H1 (cell line): Measurements from ENCODE around the gene FSIP1. TPM values are rescaled to one million over a fixed set of nuclear protein-coding genes. Genes with fewer than 3 reads are reported as not detected.

ENCODE experiments used
- CTCF ChIA-PET: fragments of 300-600 bp; sonication (Branson Sonifier 250); formaldehyde crosslinking; loops from one replicate; lab custom pipeline; 2021; ENCODE audit not compliant: partially characterized antibody; lab: Charles Lee
- POLR2A ChIA-PET: fragments of 300-600 bp; sonication (Branson Sonifier 250); formaldehyde crosslinking; loops from one replicate; lab custom pipeline; 2021; ENCODE audit warnings: inconsistent platforms; ENCODE audit not compliant: partially characterized antibody; lab: Charles Lee
- DNase-seq, 2 experiments: peaks; one replicate each; pipeline versions ENCODE4 v3.0.0 to v3.0.0-alpha.2; 2010 to 2022; ENCODE audit warnings: low spot score in 2 of 2, low read depth in 1 of 2, mixed read lengths in 1 of 2
- FAIRE-seq: peaks from 2 replicates; lab custom pipeline; 2011; peaks lifted over from hg19 to GRCh38; lab: Jason Lieb, UNC
- H2AFZ ChIP-seq: 2 replicates; pipeline ENCODE4 v1.8.1; 2012; ENCODE audit warnings: low read length, inconsistent platforms
- H2AK5ac ChIP-seq: 2 replicates; pipeline ENCODE4 v1.6.1; 2013; ENCODE audit warnings: low read depth, low read length
- H2BK120ac ChIP-seq: replicated peaks from 2 replicates; pipeline ENCODE3; 2013; ENCODE audit warnings: low read depth, low read length, inconsistent platforms
- H2BK12ac ChIP-seq: 2 replicates; pipeline ENCODE4 v1.6.1; 2013; ENCODE audit warnings: low read depth, low read length
- H2BK15ac ChIP-seq: 2 replicates; pipeline ENCODE4 v1.6.1; 2013; ENCODE audit warnings: low read length
- H2BK20ac ChIP-seq: 2 replicates; pipeline ENCODE4 v1.6.1; 2013; ENCODE audit warnings: low read length
- H2BK5ac ChIP-seq: 2 replicates; pipeline ENCODE4 v1.6.1; 2013; ENCODE audit warnings: low read depth, low read length
- H3K14ac ChIP-seq: 2 replicates; pipeline ENCODE4 v1.6.1; 2013; ENCODE audit warnings: inconsistent platforms; ENCODE audit not compliant: insufficient read length
- H3K18ac ChIP-seq: 2 replicates; pipeline ENCODE4 v1.6.1; 2013; ENCODE audit warnings: low read length; ENCODE audit errors: extremely low read depth
- H3K23ac ChIP-seq: 2 replicates; pipeline ENCODE4 v1.6.1; 2013; ENCODE audit warnings: inconsistent platforms; ENCODE audit not compliant: insufficient read length
- H3K23me2 ChIP-seq: 2 replicates; pipeline ENCODE4 v1.6.1; 2013; ENCODE audit warnings: low read depth, low read length
- H3K27ac ChIP-seq: 2 replicates; pipeline ENCODE4 v1.6.1; 2011; ENCODE audit warnings: low read depth, low read length, inconsistent platforms
- H3K27me3 ChIP-seq, 4 experiments: replicated peaks in 1 of 4; 1 replicate in 1 of 4; 2 replicates in 3 of 4; pipeline versions ENCODE4 v1.6.1 to v1.8.1; 2011 to 2013; ENCODE audit warnings: low read length in 3 of 4, mild to moderate bottlenecking in 3 of 4, inconsistent platforms in 2 of 4, mixed read lengths in 2 of 4, moderate library complexity in 1 of 4; ENCODE audit not compliant: control insufficient read depth in 3 of 4, insufficient read depth in 3 of 4; ENCODE audit errors: extremely low read depth in 1 of 4
- H3K36me3 ChIP-seq, 4 experiments: 2 replicates each; pipeline versions ENCODE4 v1.6.1 to v1.8.1; 2011 to 2013; ENCODE audit warnings: mild to moderate bottlenecking in 4 of 4, low read length in 3 of 4, moderate library complexity in 2 of 4, control low read depth in 1 of 4, inconsistent platforms in 1 of 4; ENCODE audit not compliant: insufficient read depth in 4 of 4, control insufficient read depth in 2 of 4
- H3K4ac ChIP-seq: replicated peaks from 2 replicates; pipeline ENCODE3; 2013; ENCODE audit warnings: low read length, low read depth, mixed read lengths, inconsistent platforms; ENCODE audit not compliant: insufficient read length
- H3K4me1 ChIP-seq, 4 experiments: replicated peaks in 1 of 4; 1 replicate in 1 of 4; 2 replicates in 3 of 4; pipeline versions ENCODE4 v1.6.1 to v1.8.1; 2011 to 2013; ENCODE audit warnings: low read length in 3 of 4, inconsistent platforms in 2 of 4, mixed read lengths in 1 of 4; ENCODE audit not compliant: insufficient read depth in 4 of 4, control insufficient read depth in 3 of 4
- H3K4me2 ChIP-seq, 2 experiments: 2 replicates each; pipeline versions ENCODE4 v1.6.1 to v1.8.1; 2011 to 2013; ENCODE audit warnings: low read depth in 2 of 2, low read length in 2 of 2, control low read depth in 1 of 2, inconsistent platforms in 1 of 2, mild to moderate bottlenecking in 1 of 2; ENCODE audit not compliant: insufficient read depth in 1 of 2
- H3K4me3 ChIP-seq, 4 experiments: fragments of 200-600, 300-600 bp in 1 of 4; sonication (generic), shearing (Covaris generic), sonication (Bioruptor Twin) in 1 of 4; 2 replicates each; pipeline versions ENCODE4 v1.5.1 to v1.8.1; 2011 to 2016; ENCODE audit warnings: low read length in 4 of 4, low read depth in 3 of 4, control low read depth in 2 of 4, inconsistent platforms in 2 of 4, mild to moderate bottlenecking in 2 of 4, mixed read lengths in 1 of 4, moderate library complexity in 1 of 4; ENCODE audit not compliant: insufficient read depth in 2 of 4; ENCODE audit errors: extremely low read depth in 1 of 4
- H3K56ac ChIP-seq: replicated peaks from 2 replicates; pipeline ENCODE3; 2013; ENCODE audit warnings: low read depth, mild to moderate bottlenecking, mixed read lengths, low read length, inconsistent platforms; ENCODE audit not compliant: insufficient read length
- H3K79me1 ChIP-seq: 2 replicates; pipeline ENCODE4 v1.6.1; 2013; ENCODE audit warnings: low read depth, low read length, control low read depth
- H3K79me2 ChIP-seq, 2 experiments: 2 replicates each; pipeline versions ENCODE4 v1.6.1 to v1.8.1; 2012 to 2013; ENCODE audit warnings: low read length in 2 of 2, mild to moderate bottlenecking in 2 of 2, inconsistent platforms in 1 of 2; ENCODE audit not compliant: insufficient read depth in 2 of 2, control insufficient read depth in 1 of 2
- H3K9ac ChIP-seq, 4 experiments: replicated peaks in 1 of 4; 1 replicate in 1 of 4; 2 replicates in 3 of 4; pipeline versions ENCODE4 v1.6.1 to v1.8.1; 2011 to 2013; ENCODE audit warnings: low read depth in 3 of 4, low read length in 3 of 4, control low read depth in 2 of 4, mild to moderate bottlenecking in 2 of 4, moderate library complexity in 2 of 4, inconsistent platforms in 1 of 4; ENCODE audit errors: extremely low read depth in 1 of 4
- H3K9me3 ChIP-seq, 2 experiments: 2 replicates each; pipeline versions ENCODE4 v1.6.1 to v1.8.1; 2012 to 2013; ENCODE audit warnings: mild to moderate bottlenecking in 2 of 2, moderate library complexity in 2 of 2, control low read depth in 1 of 2, inconsistent platforms in 1 of 2, low read depth in 1 of 2, low read length in 1 of 2, mixed read lengths in 1 of 2; ENCODE audit not compliant: insufficient read depth in 2 of 2
- H4K20me1 ChIP-seq, 2 experiments: replicated peaks in 1 of 2; 2 replicates each; pipeline versions ENCODE3 to v1.8.1; 2011 to 2013; ENCODE audit warnings: inconsistent platforms in 2 of 2, low read length in 2 of 2, mild to moderate bottlenecking in 1 of 2; ENCODE audit not compliant: insufficient read depth in 2 of 2, control insufficient read depth in 1 of 2
- H4K5ac ChIP-seq: 2 replicates; pipeline ENCODE4 v1.6.1; 2013; ENCODE audit warnings: low read length, low read depth, mixed read lengths, inconsistent platforms; ENCODE audit not compliant: insufficient read length
- H4K8ac ChIP-seq: 2 replicates; pipeline ENCODE4 v1.8.0; 2013; ENCODE audit warnings: mild to moderate bottlenecking, moderate library complexity, low read length, inconsistent platforms; ENCODE audit not compliant: insufficient read depth; ENCODE audit errors: extremely low read depth
- H4K91ac ChIP-seq: replicated peaks from 2 replicates; pipeline ENCODE3; 2013; ENCODE audit warnings: low read length, mixed read lengths, inconsistent platforms; ENCODE audit not compliant: insufficient read length
- BRCA1 ChIP-seq: IDR thresholded peaks from 2 replicates; pipeline ENCODE4 v1.6.1; 2012; ENCODE audit warnings: low read depth, low read length, improper control_type of control experiment
- CTBP2 ChIP-seq: IDR thresholded peaks from 2 replicates; pipeline ENCODE4 v1.7.0; 2011; ENCODE audit warnings: borderline replicate concordance, mild to moderate bottlenecking, moderate library complexity, mixed read lengths, low read length; ENCODE audit not compliant: insufficient read depth, insufficient read length
- KDM1A ChIP-seq: fragments of 200-600, 300-600 bp; sonication (generic); IDR thresholded peaks from 2 replicates; pipeline ENCODE4 v1.7.1; 2016; ENCODE audit warnings: mild to moderate bottlenecking, low read length, borderline replicate concordance
- KDM4A ChIP-seq: IDR thresholded peaks from one replicate; pipeline ENCODE4 v1.7.1; 2012; ENCODE audit warnings: low read depth, mild to moderate bottlenecking, moderate library complexity, low read length, inconsistent platforms; ENCODE audit not compliant: severe bottlenecking
- KDM5A ChIP-seq: fragments of 200-600 bp; IDR thresholded peaks from 2 replicates; pipeline ENCODE4 v1.7.1; 2012; ENCODE audit warnings: mild to moderate bottlenecking, low read length, inconsistent platforms, mixed read lengths
- RAD21 ChIP-seq, 2 experiments: IDR thresholded peaks in 1 of 2; conservative IDR thresholded peaks in 1 of 2; 2 replicates each; pipeline ENCODE4 v1.6.1; 2011; ENCODE audit warnings: low read depth in 2 of 2, low read length in 2 of 2, improper control_type of control experiment in 1 of 2, inconsistent platforms in 1 of 2, mild to moderate bottlenecking in 1 of 2, moderate library complexity in 1 of 2
- RBBP5 ChIP-seq: IDR thresholded peaks from 2 replicates; pipeline ENCODE4 v1.7.1; 2012; ENCODE audit warnings: low read depth, mild to moderate bottlenecking, inconsistent platforms, low read length, moderate library complexity, borderline replicate concordance
- SIN3A ChIP-seq, 2 experiments: IDR thresholded peaks in 1 of 2; conservative IDR thresholded peaks in 1 of 2; 2 replicates each; pipeline ENCODE4 v1.6.1; 2011 to 2012; ENCODE audit warnings: low read length in 2 of 2, improper control_type of control experiment in 1 of 2, low read depth in 1 of 2, mild to moderate bottlenecking in 1 of 2
- SP4 ChIP-seq: IDR thresholded peaks from 2 replicates; pipeline ENCODE4 v1.6.1; 2012; ENCODE audit warnings: low read length, inconsistent platforms
- ZNF274 ChIP-seq: IDR thresholded peaks from 2 replicates; pipeline ENCODE4 v1.7.0; 2012; ENCODE audit warnings: low read length, borderline replicate concordance; ENCODE audit errors: extremely low read depth
- WGBS, 2 experiments: shearing (Covaris generic) in 1 of 2; methylation state at CpG; one replicate each; pipeline versions ENCODE4 v1.1.6 to v1.1.7; 2013 to 2015; ENCODE audit warnings: low lambda C conversion rate in 2 of 2, mixed read lengths in 2 of 2, inconsistent platforms in 1 of 2, low coverage in 1 of 2, missing lambda C conversion rate in 1 of 2; ENCODE audit not compliant: insufficient replicate concordance in 2 of 2, insufficient coverage in 1 of 2, insufficient read length in 1 of 2; ENCODE audit errors: extremely low coverage in 1 of 2, missing lambda C conversion rate in 1 of 2; 5-methylcytosine and 5-hydroxymethylcytosine counted together
- polyA plus RNA-seq, 7 experiments: library from polyadenylated mRNA; depleted of rRNA in 3 of 7; stranded (reverse) in 5 of 7; unstranded in 2 of 7; fragments of >200 nt in 5 of 7; fragments of 200-250 nt in 2 of 7; gene quantifications; 1 replicate in 5 of 7; 2 replicates in 1 of 7; 4 replicates in 1 of 7; pipeline versions ENCODE4 v1.2.1 to v1.2.3, GENCODE V29; 2011 to 2013; ENCODE audit warnings: missing spikeins in 2 of 7, mixed read lengths in 2 of 7
- total RNA-seq: library from RNA; stranded (reverse); fragmentation: NEBNext Ultra II Directional; extraction: Animal tissue kit (Norgen Biotek cat#: 25700); gene quantifications from 2 replicates; pipeline ENCODE4 v1.2.1, GENCODE V29; 2021
- TF ChIP-seq, protein P1 (sequence below): IDR thresholded peaks from 2 replicates; pipeline ENCODE4 v1.6.1; 2011; ENCODE audit warnings: low read depth, mild to moderate bottlenecking, low read length; ENCODE audit not compliant: insufficient read depth

The FSIP1 gene
- total and polyA plus RNA-seq, 2 of the 8 experiments (the other 6 are each of a cell fraction or from before 2014, with no cell fraction given), result 0.18 to 1.3 TPM

GRCh38 chr15:39553947-39554693 lies 228.5 kb downstream of the FSIP1 start:
- peaks cover 0 to 5% (median 0%) of the 10 kb centered on the region in 4 experiments; a peak in 1 of 7 replicates for H3K4me1 ChIP-seq
- no peak overlapping the region for H3K4me2 ChIP-seq
- H4K91ac ChIP-seq, result no peak overlapping the region
- H4K20me1 ChIP-seq, result no peaks in the 10 kb centered on the region
- 86% methylated on average over 2 of the region's 2 CpGs; no CpG with 5 or more reads in 1 of the 2 experiments for WGBS, 2 experiments
- no peak overlapping the region for H4K5ac ChIP-seq
- H2BK5ac ChIP-seq, result no peak overlapping the region
- DNase-seq, result no peak
- no peak overlapping the region for H4K8ac ChIP-seq
- no peak overlapping the region for H2AFZ ChIP-seq
- H3K4me3 ChIP-seq, result no peak overlapping the region
- H3K27me3 ChIP-seq, result no peaks in the 10 kb centered on the region
- H3K79me1 ChIP-seq, result no peaks in the 10 kb centered on the region
- no peak overlapping the region for H2BK15ac ChIP-seq
- no peak overlapping the region for H3K27ac ChIP-seq
- ChIA-PET CTCF (interaction anchor here (1.1 to 4.8 kb wide), 3 partner anchors 10 to 26 kb away, joined by 3 to 21 read pairs (median 5); partner anchors contain the start of gene THBS1), POLR2A (interaction anchor here (2.2 kb wide), 1 partner anchor 27 kb away, joined by 13 read pairs; the partner anchor contains the start of gene THBS1)
- H3K36me3 ChIP-seq, result no peaks in the 10 kb centered on the region
- H3K23me2 ChIP-seq, result no peaks in the 10 kb centered on the region
- H2BK12ac ChIP-seq, result no peak overlapping the region
- H3K23ac ChIP-seq, result no peak overlapping the region
- H3K18ac ChIP-seq, result no peak overlapping the region
- H2AK5ac ChIP-seq, result no peak overlapping the region
- H3K79me2 ChIP-seq, result no peaks in the 10 kb centered on the region
- no peaks in the 10 kb centered on the region for H3K9me3 ChIP-seq
- H3K9ac ChIP-seq, result no peak overlapping the region
- no peak overlapping the region for H3K4ac ChIP-seq
- no peak overlapping the region for H2BK120ac ChIP-seq
- no peak overlapping the region; the same call in 1 of the 2 replicates for H2BK20ac ChIP-seq
- H3K14ac ChIP-seq, result no peak overlapping the region
- FAIRE-seq, result no peak
- H3K56ac ChIP-seq, result no peak overlapping the region
- TF ChIP-seq SIN3A (conservative IDR thresholded peaks at IDR 0.05 in 1 of 2, IDR thresholded peaks at IDR 0.05 in 1 of 2; ENCODE audit: low read depth in 1 of 2, low read length in 2 of 2) (no peak), CTBP2 (no peak), KDM4A (no peak), KDM5A (no peak), RAD21 (IDR thresholded peaks at IDR 0.05 in 1 of 2, conservative IDR thresholded peaks at IDR 0.05 in 1 of 2; ENCODE audit: low read depth in 2 of 2, low read length in 2 of 2) (no peak), ZNF274 (no peak), RBBP5 (no peak), BRCA1 (no peak), KDM1A (no peak), SP4 (no peak)
- TF ChIP-seq, protein P1, sequence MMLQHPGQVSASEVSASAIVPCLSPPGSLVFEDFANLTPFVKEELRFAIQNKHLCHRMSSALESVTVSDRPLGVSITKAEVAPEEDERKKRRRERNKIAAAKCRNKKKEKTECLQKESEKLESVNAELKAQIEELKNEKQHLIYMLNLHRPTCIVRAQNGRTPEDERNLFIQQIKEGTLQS, result no peak
